IPS DF 4.7 (cell line): ENCODE measurements around the gene CHST15.
"Not testable (repeated sequence)": the region's sequence is repeated elsewhere in the genome, so short reads cannot be mapped to it uniquely, and the experiment has no call there.

Source experiments
- DNase-seq: peaks from one replicate; pipeline ENCODE4 v3.0.0-alpha.2; 2013; ENCODE audit warnings: low spot score; ENCODE audit errors: extremely low read depth

CHST15 gene

DNA sequence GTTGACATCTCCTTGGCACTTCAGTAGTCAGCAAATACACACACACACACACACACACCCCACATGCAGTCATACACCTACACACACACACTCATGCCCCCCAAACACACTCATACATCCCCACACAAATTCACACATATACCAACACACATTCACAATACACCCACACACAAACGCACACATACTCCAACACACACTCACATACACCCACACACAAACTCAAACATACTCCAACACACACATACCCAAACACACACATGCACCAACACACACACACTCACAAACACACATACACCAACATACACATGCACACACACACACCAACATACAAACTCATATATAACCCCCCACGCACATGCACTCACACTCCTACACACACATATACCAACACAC, 31.4 kb upstream of the CHST15 start:
- DNase-seq = no peak

DNA sequence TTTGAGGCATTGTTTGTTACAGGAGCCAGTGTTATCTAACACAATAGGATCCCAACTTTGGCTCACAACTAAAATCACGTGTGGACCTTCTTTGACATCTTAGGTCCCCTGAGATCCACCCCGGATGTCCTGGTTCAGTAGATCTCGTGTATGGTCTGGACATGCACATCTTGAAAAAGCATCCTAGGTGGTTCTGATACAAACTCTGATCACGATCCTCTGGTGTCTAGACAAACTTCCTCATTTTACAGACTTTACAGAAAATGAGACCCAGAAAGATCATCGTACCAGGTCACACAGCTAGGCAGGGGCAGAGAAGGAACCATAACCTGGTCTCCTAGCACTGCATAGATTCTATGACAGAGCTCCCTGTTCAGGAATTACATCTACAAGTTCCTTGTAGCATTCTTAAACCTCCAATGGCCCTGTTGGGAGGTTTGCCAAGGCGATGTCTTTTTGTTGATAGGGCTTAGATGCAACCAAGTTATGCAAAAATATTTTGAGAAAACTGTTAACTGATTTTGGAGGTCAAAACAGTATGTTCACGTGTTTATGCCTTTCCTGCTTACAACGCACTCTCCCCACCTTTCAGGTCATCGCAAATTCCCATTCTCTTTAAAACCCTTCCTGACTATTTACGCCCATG, 30.8 kb upstream of the CHST15 start:
- DNase-seq = no peak

DNA sequence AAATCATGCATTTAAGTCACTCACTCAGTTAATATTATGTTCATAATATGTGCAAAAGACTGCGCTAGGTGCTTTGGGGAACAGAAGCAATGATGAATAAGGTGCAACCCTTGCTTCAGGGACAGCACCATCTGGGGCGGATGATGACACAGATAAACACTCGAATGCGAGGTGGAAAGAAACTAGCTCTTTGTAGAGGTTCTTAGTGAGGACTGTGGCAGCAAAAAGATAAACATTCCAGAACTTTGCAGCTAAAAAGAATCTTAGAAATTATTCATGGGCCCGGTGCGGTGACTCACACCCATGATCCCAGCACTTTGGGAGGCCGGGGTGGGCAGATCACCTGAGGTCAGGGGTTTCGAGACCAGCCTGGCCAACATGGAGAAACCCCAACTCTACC, 29.8 kb upstream of the CHST15 start:
- DNase-seq = no peak

DNA sequence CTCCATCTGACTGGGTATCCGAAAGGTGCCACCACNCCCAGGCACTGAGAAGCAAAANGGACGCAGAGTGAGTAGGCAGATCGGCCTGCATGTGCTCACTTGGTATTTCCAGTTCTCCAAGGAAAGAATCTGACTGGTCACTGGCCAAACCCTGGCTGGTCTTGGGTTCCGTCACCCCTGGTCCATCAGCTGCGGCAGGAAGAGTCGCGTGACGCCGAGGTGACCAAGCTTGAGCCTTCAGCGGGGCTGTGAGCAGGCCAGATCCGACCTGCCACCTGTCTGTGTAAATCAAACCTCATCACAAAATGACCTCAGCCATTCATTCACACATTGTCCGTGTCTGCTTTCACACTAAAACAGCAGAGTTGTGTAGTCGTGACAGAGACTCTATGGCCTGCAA, 28.8 kb upstream of the CHST15 start:
- DNase-seq = no peak

DNA sequence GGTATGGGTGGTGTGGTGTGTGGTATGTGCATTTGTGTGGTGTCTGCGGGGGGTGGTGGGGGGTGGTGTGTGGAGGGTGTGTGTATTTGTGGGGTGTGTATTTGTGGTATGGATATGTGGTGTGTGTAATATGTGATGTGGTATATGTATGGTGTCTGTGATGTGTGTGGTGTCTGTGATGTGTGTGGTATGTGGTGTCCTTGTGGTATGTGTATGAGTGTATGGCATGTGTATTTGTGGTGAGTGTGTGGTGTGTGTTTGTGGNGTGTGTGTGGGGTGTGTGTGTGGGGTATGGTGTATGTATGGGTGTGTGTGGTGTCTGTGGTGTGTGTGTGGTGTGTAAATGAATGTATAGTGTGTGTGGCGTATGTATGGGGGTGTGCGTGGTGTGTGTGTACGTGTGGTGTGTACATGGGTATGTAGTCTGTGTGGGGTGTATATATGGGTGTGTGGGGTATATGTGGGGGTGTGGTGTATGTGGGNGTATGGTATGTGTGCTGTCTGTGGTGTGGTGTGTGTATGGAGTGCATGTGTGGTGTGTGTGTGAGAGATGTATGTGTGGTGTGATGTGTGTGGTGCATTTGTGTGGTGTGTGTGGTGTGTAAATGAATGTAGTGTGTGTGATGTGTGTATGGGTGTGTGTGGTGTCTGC, 27.1 kb upstream of the CHST15 start:
- no peak for DNase-seq

DNA sequence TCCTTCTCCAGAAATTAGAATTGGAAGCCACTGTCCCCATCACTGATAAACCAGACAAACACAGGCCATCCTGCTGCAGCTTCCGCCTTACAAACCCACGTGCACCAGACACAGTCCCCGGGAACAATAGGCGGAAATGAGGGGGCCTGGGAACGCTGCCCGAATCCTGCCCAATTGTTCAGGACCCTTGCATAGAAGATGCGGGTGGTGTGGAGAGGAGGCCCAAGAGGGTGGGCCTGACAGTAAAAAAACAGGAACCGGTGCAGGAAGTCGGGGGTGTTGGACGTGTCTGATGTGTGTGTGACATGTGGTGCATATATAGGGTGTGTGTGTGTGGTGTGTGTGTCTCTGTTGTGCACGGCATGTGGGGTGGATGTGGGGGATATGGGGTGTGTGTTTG, 26.5 kb upstream of the CHST15 start:
- DNase-seq = no peak

DNA sequence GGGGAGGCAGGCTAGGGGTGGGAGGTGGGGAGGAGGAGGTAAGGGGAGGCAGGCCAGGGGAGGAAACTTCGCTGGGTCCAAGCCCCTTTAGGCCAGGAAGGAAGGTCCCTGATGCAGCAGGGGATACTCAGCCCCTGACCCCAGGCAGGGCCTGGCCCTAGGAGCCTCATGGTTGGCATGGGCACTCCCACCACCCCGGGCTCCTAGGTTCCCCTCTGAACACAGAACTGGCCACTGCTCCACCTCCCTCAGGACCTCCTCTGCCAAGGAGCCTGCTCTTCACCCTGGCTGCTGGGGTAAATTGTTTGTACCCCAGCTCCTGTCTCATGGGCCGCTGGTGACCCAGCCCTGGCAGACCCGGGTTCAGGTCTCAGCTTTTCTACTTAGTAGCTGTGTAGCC, 25.8 kb upstream of the CHST15 start:
- no peak for DNase-seq

DNA sequence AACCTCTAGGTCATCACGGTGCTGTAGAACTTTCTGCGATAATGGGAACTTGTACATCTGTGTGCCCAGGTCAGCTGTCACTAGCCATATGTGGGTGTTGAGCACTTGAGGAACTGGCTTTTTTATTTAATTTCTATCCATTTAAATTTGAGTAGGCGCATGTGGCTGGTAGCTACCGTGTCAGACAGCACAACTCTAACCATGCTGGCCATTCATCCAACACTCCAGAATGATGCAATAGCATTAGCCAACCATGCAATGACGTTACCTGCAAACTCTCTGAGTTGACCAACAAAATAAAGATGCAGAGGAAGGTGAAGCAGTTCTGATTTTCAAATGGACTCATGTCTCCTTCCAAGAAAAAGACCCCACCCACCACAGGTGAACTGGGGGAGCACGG, 24.4 kb upstream of the CHST15 start:
- no peak for DNase-seq

DNA sequence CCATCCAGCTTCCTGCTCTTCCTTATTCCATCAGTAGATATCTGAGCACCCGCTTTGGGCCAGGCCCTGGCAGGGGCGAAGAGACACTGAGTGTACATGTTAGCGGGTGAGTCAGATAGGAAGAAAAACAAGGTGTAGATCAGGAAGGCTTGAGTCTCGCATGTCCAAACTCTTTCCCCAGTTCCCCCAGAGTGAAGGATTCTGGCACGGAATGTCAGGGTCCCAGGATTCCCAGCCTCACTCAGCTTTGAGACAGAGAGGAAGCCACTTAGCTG, 24.1 kb upstream of the CHST15 start:
- no peak for DNase-seq

DNA sequence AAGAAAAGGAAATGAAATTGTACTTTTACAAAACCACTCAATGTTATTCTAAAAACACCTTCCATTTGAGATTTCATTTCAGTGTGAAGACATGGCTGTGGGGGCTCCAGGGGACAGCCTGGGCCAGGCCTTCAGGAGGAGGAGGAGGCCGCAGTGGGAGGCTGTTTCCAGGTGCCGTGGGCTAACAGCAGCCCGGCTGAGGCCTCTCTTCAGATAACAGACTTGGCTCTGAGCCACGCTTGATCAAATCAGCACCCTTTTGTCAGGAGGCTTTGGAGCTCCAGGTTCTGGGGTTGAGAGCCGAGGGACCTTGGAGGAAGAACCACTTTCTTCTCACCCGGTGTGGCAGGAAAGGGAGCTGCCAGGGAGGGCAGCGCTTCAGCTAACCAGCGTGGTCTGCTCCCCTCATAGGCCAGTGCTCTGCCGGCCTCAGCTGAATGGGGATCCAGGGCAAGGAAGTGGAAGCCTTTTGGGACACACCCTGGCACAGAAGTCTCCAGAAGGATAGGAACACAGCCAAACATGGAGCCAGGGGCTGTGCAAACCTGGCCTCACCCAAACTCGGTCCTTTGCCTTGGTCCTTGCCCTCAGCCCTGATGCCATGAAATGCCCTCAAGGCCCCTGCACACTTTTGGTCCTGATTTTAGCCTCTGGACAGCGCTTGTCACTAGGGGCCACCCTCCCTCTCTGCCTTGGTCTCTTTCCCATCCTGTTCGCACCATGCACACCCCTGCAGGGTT, 23.5 kb upstream of the CHST15 start:
- no peak for DNase-seq

DNA sequence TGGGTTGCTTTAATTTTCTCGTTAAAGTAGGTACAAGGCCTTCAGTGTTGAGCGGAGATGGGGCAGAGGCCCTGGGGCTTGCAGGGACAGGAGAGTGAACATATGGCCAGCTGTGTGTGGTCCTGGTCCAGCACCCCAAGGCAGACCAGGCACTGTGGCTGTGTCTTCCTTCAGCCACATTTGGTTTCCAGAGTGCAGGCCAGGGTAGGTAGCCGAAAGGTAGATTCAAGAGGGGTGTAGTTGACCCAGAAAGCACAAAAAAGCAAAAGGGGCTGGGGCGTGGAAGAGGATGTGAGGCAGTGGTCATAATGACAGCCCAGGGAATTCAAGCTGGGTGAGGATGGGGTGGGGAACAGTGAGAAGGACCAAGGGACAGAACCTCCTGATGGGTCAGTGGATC, 21.3 kb upstream of the CHST15 start:
- DNase-seq = no peak

DNA sequence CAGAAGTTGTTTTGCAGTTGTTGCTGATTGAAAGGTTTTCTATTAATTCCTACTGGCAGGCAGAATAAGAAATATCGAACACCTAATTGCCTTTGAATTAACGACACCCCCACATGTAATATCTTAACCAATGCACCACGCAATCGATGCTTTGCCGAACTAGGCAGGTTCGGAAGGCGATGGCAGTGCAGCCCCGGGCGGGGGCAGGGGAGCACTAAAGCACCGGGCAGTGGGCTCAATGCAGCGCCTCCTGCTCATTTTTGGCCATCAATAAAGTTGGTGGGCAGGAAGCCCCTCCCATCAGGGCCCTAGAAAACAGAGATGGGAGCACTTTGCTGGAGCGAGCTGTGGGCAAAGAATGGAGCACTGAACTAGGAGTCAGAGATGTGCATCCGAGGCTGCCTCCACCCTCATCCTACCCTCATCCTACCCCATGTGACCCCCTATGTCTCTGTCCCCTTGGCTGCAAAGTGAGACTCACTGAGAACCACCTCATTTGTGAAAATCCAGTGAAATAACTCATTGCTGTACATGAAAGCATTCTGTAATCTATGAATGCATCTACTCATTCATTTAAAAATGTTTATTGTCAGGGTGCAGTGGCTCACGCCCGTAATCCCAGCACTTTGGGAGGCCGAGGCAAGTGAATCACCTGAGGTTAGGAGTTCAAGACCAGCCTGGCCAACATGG, 19.6 kb upstream of the CHST15 start:
- DNase-seq = no peak

DNA sequence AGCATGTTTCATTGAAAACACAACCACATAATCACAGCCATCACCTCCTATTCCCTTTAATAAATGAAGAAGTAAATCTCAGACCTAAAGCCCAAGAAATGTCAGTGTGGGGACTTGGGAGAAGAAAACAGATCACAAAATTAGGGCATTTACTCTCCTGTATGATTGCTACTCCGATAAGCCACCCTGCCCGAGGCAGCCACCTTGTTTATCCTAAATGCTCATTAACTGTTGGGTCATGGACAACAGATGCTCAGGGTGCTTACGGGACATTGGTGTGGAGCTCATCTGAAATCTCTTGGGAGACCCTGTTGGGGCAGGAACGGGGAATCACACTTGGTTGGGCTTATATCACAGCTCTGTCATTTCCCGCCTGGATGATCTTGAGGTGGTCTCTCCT, 17.5 kb upstream of the CHST15 start:
- DNase-seq = no peak

DNA sequence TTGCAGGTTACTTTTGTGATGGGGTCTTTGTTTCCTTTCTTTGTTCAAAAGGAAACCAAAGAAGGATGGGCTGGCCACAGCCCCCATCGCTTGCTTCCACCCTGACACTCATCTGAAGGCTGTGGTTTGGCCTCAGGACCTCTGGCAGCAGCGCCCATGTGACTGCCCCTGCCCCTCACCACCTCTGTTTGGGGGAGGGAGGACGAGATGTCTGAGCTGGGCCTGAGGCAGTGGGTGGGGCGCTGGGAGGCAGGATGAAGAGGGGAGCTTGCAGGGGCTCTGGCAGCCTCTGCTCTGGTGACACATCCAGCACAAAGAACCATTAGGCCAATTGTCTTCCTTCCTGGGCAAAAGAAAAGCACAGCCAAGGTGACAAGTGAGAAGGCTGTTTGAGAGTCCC, 15.9 kb upstream of the CHST15 start:
- DNase-seq = no peak

DNA sequence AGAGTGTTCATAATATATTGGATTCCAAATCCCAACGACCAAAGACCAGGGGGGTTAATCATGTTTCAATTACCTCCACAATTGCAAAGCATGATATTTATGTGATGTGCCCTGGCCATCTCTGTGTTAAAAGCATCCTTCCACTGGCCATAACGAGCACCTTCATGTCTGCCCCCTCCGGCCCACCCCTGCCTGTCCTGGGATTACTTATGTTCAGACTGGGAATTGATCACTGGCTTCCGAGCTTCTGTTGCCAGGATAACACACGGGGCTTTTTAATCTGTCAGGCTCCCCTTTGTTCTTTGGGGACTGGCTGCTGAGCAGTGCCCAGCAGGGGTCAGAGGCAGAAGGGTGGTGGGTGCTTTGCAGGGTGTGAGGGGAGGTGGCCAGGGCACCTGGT, 13.7 kb upstream of the CHST15 start:
- no peak for DNase-seq

DNA sequence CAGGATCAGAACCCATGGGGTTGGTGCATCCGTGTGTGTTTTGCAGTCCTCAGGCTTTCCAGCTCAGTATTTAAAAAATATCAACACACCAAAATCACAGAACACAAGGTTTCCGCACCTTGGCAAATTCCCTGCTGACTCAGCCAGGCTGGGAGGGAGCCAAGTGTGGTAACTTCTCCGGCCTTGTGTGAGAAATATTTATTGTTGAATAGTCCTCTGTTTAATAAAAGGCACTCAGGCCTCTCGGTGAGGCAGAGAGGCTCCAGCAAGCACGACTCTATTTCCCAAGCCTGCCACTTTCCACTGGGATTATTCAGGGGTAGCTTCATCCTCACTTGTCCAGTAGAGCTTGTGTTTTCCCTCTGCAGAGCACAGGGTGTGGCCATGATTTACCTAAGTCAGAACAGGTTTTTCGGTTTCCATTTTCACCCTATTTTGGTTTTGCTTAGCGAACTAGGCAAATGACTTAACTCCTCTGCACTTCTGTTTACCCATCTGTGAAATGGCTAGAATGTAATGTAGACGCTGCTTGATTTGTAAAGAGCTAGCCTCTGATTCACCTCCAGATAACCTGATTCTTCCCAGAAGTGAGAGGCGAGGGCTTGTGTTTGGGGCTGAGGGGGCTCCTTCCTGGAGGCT, 13.0 kb upstream of the CHST15 start:
- no peak for DNase-seq

DNA sequence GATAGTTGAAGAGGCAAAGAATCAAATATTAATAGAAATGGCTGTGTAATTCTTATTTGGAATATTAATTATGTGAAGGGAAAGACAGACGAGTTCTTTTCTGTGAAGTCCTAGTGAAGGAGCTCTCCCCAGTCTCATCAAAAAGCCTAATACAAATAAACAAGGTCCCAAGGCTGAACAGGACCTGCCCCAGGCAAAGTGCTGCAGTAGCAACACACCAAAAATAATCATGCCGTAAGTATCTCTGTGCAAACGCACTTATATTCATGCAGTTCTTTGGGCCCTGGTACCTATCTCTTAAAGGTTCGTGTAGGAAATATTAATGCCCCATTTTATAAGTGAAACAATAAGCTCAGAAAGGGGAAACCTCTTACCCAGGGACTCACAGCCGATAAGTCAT, 12.2 kb upstream of the CHST15 start:
- no peak for DNase-seq

DNA sequence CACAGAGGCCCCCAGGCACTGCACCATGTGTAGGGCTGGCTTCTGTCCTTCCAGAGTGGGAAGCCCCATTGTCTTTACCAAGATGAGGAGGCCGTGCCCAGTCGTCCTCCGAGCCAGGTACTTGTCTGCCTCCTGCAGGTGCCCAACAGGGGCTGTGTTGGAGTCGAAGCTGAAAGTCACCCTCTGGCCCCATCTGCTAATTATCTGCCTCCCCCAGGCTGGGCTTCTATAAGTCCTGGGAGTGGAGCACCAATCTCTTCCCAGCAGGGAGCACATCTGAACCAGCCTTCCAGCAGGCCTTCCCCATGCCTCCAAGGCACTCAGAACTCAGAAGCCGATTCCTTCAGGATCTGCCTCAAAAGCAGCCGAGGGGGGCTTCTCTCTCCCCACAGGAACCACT, 11.6 kb upstream of the CHST15 start:
- DNase-seq = no peak

DNA sequence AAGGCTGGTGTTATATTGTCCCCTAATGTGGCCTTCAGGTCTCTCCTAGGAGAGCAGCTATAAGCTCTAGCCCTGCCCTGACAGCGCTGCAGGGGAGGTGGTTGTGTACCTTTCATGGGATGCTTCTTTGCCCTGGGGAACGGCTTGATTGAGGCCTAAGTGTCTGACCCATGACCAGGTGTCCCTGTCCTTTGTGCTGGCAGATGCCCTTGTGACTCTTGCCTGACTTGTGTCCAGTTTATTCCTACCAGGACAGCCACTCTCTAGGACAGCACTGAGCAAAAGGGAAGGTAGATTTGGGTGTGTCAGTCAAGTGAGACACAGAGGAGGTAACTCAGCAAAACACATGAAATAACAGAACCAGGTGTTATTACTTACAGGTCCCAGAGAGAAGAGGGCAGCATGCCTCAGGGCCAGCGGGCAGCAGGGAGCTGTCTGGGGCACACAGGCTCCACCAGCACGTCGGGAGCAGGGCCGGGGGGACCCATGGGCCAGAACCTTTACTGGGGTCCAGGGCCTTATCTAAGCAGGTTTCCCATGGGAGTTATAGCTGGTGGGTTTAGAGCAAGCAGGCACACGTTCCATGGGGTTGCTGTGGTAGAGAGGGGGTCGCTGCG, 10.7 kb upstream of the CHST15 start:
- DNase-seq = no peak

DNA sequence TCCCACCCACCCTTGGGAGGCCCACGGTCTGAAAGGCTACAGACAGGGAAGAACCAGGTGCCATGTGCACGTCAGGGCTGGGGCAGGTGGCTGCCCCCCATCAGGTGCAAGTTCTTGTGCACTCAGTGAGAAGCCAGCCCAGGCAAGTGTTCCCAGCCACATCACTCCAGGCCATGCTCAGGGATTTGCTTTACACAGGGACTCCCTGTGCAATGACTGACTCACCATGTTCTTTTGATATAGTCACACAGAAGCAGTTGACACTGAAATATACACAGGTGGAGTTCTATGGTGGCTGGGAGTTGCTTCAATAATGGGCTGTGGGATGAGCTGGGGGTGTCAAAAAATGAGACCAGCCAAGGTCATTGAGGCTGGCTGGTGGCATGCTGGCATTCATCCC, 8.0 kb upstream of the CHST15 start:
- no peak for DNase-seq

DNA sequence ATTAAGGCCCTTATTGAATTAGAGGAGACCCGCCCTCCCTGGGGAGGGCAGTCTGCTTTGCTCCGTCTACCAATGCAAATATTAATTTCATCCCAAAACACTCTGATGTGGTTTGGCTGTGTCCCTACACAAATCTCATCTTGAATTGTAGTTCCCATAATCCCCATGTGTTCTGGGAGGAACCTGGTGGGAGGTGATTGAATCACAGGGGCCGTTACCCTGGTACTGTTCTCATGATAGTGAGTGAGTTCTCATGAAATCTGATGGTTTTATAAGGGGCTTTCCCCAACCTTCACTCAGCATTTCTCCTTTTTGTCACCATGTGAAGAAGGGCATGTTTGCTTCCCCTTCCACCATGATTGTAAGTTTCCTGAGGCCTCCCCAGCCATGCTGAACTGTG, 7.3 kb upstream of the CHST15 start:
- DNase-seq = not testable (repeated sequence)

DNA sequence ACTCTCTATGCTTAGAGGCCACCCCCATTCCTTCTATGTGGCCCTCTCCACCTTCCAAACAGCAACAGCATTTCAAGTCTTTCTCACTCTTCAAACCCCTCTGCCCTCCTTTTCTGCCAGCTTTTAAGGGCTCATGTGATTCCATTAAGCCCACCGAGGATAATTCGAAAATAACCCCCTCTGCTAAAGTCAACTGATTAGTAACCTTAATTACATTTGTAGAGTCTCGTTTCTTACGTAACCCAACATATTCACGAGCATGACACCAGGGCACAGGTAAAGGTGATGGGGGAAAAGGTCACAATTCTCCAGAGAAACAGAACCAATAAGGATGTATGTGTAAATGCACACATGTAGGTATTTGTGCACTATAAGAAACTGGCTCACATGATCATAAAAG, 6.7 kb upstream of the CHST15 start:
- no peak for DNase-seq
